ENCODE results near the gene SDK1. TPM values are rescaled to one million over a fixed set of nuclear protein-coding genes. Genes with fewer than 3 reads are reported as not detected.

SDK1 gene
- total RNA-seq, 2 experiments from 2014 or later = 0.19 to 0.36 TPM

DNA sequence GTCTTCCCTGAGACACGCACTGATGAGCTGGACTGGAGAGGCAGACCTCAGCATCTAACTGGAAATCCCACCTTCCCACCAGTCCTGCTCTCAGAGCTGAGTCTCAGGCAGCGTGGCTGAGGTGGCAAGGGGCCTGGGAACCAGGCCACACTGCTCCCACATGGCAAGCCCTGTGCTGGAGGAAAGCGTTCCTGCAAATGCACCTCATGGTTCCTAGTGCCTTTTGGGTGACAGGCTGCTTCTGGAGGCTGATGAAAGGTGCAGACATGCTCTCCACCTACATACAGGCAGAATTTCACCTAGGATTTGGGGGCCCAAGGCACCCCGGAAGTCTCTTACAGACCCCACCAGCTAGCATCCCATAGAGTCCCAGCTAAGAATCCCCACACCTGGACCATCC, 948.2 kb downstream of the SDK1 start:
- BruUV-seq (replicated peaks) = no TSS peak
- TF ChIP-seq EZH2phosphoT487 (IDR thresholded peaks at IDR 0.05; ENCODE audit: borderline replicate concordance, low read depth, low read length) (no peak), CTCF (conservative IDR thresholded peaks at IDR 0.05; ENCODE audit: low read length) (no peak)
- no peaks in the 10 kb centered on the region for H4K20me1 ChIP-seq (ENCODE audit: insufficient read depth, low read length)
- H3K4me1 ChIP-seq (ENCODE audit: insufficient read depth, low read length, poor library complexity, severe bottlenecking) = no peaks in the 10 kb centered on the region
- no peak overlapping the region for H3K4me2 ChIP-seq (ENCODE audit: low read length)
- no peaks in the 10 kb centered on the region for H3K9me2 ChIP-seq (ENCODE audit: insufficient read depth, low read length)
- intact Hi-C loops (cut with micrococcal nuclease; ENCODE audit: unreplicated experiment) = no loop called here
- CTCF ChIA-PET (ENCODE audit: unreplicated experiment) = interaction anchor here (1.0 kb wide), 1 partner anchor 23 kb away, joined by 3 read pairs; no protein-coding TSS in a partner anchor
- no peak overlapping the region for H2AFZ ChIP-seq (ENCODE audit: low read length)
- no peak overlapping the region for H3K4me3 ChIP-seq (ENCODE audit: low read depth, low read length, poor library complexity, severe bottlenecking)
- no peak overlapping the region for H3K27ac ChIP-seq (ENCODE audit: low read depth, low read length, poor library complexity, severe bottlenecking)
- H3K9me3 ChIP-seq (ENCODE audit: low read length) = 0 out of 2 replicates have a peak, but pooled peaks cover 4% of the 10 kb centered on the region
- no peak for DNase-seq (ENCODE audit: low spot score)
- POLR2A ChIA-PET = no interaction called here
- H3K79me2 ChIP-seq (ENCODE audit: insufficient read depth, low read depth, low read length) = no peaks in the 10 kb centered on the region
- no peaks in the 10 kb centered on the region for H3K36me3 ChIP-seq (ENCODE audit: insufficient read depth, low read length)

DNA sequence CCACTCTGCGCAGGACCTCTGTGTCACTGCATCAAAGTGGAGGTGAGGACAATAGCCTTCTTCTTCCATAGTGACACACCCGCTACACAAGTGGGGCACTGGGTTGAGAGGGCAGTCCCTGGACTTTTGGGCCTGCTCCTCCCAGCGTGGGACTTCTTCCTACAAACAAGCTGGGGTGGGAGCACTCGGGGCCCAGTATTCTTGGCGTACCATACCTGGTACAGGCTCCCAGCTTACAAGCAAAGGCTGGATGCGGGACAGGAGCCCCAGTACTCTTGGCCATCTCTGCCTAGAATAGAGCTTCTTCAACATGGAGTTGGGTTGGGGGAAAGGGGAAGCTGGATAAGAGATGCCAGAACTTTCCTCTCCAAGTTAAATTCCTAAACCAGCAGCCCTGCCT, 954.3 kb downstream of the SDK1 start:
- no peak for DNase-seq (ENCODE audit: low spot score)
- no peaks in the 10 kb centered on the region for H3K79me2 ChIP-seq (ENCODE audit: insufficient read depth, low read depth, low read length)
- H3K4me3 ChIP-seq (ENCODE audit: low read depth, low read length, poor library complexity, severe bottlenecking) = no peak overlapping the region
- no peaks in the 10 kb centered on the region for H3K9me2 ChIP-seq (ENCODE audit: insufficient read depth, low read length)
- ChIA-PET CTCF (ENCODE audit: unreplicated experiment) (no interaction called here), POLR2A (no interaction called here)
- no peaks in the 10 kb centered on the region for H3K4me1 ChIP-seq (ENCODE audit: insufficient read depth, low read length, poor library complexity, severe bottlenecking)
- intact Hi-C loops (cut with micrococcal nuclease; ENCODE audit: unreplicated experiment) = no loop called here
- TF ChIP-seq CTCF (conservative IDR thresholded peaks at IDR 0.05; ENCODE audit: low read length) (no peak), EZH2phosphoT487 (IDR thresholded peaks at IDR 0.05; ENCODE audit: borderline replicate concordance, low read depth, low read length) (no peak)
- no peak overlapping the region for H3K4me2 ChIP-seq (ENCODE audit: low read length)
- no peak overlapping the region for H3K27ac ChIP-seq (ENCODE audit: low read depth, low read length, poor library complexity, severe bottlenecking)
- H3K36me3 ChIP-seq (ENCODE audit: insufficient read depth, low read length) = no peaks in the 10 kb centered on the region
- no TSS peak for BruUV-seq (replicated peaks)
- H4K20me1 ChIP-seq (ENCODE audit: insufficient read depth, low read length) = no peaks in the 10 kb centered on the region
- H3K9me3 ChIP-seq (ENCODE audit: low read length) = no peaks in the 10 kb centered on the region
- no peak overlapping the region for H2AFZ ChIP-seq (ENCODE audit: low read length)

DNA sequence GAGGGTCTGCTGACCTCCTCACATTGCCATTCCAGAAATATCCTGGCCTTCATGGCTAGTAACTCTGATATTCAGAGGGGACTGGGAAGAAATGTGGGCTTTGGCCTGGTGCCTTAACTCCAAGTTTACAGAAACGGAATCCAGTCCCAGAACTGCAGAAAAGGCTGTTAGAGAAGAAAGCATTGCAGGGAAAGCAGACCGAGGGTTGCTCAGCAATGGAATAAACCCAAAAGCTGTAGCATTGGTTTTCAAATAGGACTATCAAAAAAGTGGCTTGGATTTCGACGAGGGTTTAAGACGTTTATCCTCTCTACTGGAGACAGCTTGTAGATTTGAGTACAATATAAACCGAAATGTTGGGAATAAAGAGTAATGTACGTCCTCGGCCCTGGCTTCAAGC, 955.2 kb downstream of the SDK1 start:
- no peaks in the 10 kb centered on the region for H4K20me1 ChIP-seq (ENCODE audit: insufficient read depth, low read length)
- intact Hi-C loops (cut with micrococcal nuclease; ENCODE audit: unreplicated experiment) = no loop called here
- no peaks in the 10 kb centered on the region for H3K79me2 ChIP-seq (ENCODE audit: insufficient read depth, low read depth, low read length)
- TF ChIP-seq CTCF (conservative IDR thresholded peaks at IDR 0.05; ENCODE audit: low read length) (no peak), EZH2phosphoT487 (IDR thresholded peaks at IDR 0.05; ENCODE audit: borderline replicate concordance, low read depth, low read length) (no peak)
- no peak overlapping the region for H3K4me2 ChIP-seq (ENCODE audit: low read length)
- ChIA-PET CTCF (ENCODE audit: unreplicated experiment) (no interaction called here), POLR2A (no interaction called here)
- no peaks in the 10 kb centered on the region for H3K4me1 ChIP-seq (ENCODE audit: insufficient read depth, low read length, poor library complexity, severe bottlenecking)
- no peak for DNase-seq (ENCODE audit: low spot score)
- no peaks in the 10 kb centered on the region for H3K9me3 ChIP-seq (ENCODE audit: low read length)
- H3K9me2 ChIP-seq (ENCODE audit: insufficient read depth, low read length) = no peaks in the 10 kb centered on the region
- no peak overlapping the region for H3K4me3 ChIP-seq (ENCODE audit: low read depth, low read length, poor library complexity, severe bottlenecking)
- no peaks in the 10 kb centered on the region for H3K36me3 ChIP-seq (ENCODE audit: insufficient read depth, low read length)
- H2AFZ ChIP-seq (ENCODE audit: low read length) = no peak overlapping the region
- no peak overlapping the region for H3K27ac ChIP-seq (ENCODE audit: low read depth, low read length, poor library complexity, severe bottlenecking)
- no TSS peak for BruUV-seq (replicated peaks)

All from OCI-LY7 (cell line).